HG03175 (cell line): ENCODE measurements around the gene PSMD5.
A peak's percentile ranks its signal among the peaks of the same experiment; 100 is the strongest.
"Not testable (repeated sequence)": the region's sequence is repeated elsewhere in the genome, so short reads cannot be mapped to it uniquely, and the experiment has no call there.

Experiments
- ATAC-seq: cut with Tn5 transposase; IDR thresholded peaks from one replicate; pipeline ENCODE4 v1.9.1; 2021; ENCODE audit warnings: mild to moderate bottlenecking, moderate library complexity; ENCODE audit not compliant: unreplicated experiment

The PSMD5 gene

DNA sequence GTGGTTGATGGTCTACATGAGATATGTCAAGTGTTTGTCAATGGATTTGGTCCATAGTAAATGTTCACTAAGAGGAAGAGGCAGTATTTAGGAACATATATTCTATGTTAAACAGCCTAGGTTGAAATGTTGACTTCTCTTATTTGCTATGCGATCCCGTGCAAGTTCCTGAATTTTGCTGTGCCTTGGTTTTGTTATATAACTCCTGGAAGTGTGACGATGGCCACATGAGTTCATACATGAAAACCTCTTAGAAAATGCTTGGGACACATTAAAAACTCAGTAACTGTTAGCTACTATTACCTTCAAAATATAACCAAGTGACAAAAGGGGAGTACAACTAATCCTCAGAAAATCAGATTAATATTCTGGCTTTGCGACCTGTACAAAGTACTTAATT, 27.6 kb downstream of the PSMD5 start:
- ATAC-seq, result no peak

DNA sequence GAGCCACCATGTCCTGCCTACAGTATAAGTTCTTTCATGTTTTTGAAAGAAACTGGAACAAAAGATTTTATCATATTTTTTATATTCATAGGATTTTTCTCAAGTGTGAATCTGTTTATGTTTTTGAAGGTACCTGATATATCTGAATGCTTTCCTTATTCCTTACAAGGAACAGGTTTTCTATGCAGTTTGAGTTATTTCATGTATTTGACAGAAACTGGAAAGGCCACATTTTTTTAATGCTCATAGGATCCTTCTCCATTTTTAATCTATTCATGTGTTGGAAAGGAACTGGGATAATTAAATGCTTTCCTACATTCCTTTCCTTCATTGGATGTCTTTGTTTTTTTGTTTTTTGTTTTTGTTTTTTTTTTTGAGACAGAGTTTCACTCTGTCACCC, 33.8 kb downstream of the PSMD5 start:
- ATAC-seq, result no peak

DNA sequence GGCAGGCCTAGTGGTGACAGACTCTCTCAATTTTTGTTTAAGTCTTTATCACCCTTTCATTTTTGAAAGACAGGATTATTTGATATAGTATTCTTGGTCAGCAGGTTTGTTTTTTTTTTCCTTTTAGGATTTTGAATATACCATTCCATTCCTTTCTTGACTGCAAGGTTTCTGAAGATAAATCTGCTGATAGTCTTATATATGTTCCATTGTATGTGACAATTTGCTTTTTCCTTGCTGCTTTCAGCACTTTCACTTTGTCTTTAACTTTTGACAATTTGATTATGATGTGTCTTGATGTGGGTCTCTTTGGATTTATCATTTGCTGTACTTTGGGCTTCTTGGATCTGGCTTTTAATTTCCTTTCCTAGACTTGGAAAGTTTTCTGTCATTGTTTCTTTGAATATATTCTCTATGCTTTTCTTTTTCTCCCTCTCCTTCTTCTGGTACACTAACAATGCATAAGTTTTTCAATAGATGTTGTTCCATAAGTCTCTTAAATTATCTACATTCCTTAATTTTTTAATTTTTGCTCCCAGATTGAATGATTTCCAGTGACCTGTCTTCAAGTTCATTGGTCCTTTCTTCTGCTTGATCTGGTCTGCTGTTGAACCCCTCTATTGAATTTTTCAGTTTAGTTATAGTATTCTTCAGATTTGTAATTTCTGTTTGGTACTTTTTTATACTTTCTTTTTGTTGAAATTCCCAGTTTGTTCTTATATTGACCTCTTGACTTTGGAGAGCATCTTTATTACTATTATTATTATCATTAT, 34.9 kb downstream of the PSMD5 start:
- no peak for ATAC-seq

DNA sequence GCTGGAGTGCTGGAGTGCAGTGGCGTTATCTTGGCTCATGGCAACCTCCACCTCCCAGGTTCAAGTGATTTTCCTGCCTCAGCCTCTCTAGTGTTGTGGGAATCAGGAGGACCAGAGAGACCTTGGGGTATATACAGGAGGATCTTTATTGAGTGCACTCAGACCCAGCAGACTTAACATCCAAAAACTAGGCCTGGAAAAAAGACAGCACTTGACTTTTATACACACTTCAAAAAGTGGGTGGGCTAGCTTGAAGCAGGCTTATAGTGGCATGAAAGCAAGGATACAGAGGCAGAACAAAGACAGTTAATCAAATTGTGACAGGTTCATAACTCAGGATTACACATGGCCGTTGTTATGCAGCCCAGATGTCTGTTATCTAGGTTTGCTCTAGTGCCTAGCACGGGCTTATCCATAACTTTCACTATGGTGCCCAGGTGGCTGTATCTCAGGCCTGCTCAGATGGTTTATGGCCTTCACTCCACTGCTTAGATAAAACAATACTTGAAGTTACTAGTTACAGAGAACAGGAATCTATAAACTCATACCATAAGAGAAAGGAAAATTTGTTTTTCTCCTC, 37.8 kb downstream of the PSMD5 start:
- not testable (repeated sequence) for ATAC-seq

DNA sequence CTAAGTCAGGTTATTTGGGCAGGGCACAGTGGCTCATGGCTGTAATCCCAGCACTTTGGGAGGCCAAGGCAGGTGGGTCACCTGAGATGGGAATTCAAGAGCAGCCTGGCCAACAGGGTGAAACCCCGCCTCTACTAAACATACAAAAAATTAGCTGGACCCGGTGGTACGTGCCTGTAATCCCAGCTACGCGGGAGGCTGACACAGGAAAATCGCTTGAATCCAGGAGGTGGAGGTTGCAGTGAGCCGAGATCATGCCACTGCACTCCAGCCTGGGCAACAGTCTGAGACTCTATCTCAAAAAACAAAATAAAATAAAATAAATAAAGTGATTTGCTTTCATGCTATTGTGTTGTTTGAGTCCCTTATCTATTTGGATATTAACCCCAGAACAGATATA, 41.3 kb downstream of the PSMD5 start:
- ATAC-seq, result no peak

DNA sequence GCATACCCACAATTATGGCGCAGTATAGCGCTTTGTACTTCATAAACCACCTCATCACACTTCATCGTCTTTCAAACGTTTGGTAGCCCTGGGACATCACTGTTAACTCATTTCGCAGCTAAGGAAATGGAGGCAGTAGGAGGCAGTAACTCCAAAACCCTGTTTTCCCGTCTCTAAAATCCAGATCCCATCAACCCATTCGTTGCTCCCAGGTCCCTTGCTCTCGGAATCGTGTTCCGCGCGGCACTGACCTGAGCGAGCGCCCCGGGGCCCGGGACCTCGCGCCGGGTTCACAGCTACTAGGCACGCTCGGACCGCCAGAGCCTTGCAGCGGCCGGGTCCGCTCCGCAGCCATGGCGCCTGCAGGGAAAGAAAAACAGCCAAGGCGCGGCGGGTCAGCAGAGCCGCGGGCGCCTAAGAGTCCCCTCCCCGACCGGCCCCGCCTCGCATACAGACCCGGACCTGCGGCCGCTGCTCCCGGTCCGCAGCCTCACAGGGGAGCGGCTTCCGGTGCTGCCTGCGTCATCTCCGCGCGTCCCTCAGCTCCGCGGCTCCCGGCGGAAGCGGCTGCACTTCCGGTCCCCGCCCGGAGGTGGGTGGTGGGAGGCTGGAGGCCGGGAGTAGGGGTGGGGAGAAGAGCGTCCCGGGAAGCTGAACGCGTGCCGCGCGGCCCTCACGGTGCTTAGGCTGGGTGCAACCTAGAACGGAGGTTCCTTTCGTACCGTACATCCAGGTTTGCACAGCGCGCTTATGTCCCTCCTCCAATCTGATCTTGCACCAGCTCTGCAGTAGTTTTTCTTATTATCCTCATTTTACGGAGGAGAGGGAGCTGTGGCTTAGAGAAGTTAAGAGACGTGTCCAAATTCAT, 49.6 kb downstream of the PSMD5 start, which contains the start of gene FBXW2:
TSS of gene FBXW2 (minus strand) at position 519 of the 868 bp plus-strand sequence. CDS start 5,158 bp downstream, outside the sequence.
- peak; percentile 91 for ATAC-seq

DNA sequence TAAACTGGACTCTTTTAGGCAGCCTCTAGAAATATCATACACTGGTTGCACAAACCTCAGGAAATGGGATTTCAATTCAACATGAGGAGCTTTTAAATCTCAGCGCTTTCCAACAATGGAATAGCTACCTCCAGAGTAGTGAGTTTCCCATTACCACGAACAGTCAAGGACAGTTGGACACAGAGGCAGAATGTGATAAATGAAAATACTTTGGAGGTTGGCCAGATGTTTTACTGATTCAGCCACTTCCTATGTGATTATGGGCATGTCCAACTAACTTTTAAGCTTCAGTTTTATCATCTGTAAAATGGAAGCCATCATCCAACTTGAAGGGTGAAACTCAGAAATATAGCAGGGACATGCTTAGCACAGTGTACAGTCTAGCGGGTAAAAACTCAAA, 51.6 kb downstream of the PSMD5 start:
- no peak for ATAC-seq

DNA sequence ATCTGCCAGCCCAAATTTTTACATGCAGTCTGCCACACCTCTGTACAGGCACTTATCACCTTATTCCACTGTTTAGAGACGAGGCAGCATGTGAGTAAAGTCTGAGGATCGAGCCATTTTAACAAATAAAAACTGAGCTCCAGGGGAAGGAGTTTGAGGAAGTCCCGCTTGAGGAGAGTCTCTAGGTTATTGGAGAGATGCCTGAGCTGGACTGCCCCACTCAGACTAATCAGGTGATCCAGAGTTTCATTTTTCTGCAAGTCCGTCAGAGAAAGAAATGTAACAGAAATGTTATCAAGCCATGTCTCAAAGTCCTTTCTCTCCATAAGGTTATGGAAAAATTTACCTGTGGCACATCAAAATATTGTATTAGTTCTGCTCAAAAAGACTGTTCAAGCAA, 54.8 kb downstream of the PSMD5 start:
- ATAC-seq, result no peak

DNA sequence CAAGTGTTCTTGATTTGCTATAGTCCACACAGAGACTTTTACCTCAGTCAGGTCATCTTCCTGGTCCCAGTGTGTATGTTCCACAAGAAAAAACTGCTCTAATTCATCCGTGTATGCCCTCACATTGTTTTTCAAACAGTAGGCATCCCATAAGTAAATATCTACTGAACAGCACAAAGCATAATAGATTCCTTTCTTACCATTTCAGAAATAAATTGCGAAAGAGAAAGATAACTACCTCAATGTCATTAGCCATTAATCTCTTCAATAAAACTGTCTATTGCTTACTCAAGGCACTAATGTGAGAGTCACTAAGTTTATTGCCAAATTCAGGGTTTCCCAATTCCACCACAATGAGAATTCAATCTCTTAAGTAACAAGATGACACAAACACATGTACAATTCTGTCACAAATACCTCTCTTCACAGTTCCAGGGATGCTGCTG, 59.1 kb downstream of the PSMD5 start:
- no peak for ATAC-seq

DNA sequence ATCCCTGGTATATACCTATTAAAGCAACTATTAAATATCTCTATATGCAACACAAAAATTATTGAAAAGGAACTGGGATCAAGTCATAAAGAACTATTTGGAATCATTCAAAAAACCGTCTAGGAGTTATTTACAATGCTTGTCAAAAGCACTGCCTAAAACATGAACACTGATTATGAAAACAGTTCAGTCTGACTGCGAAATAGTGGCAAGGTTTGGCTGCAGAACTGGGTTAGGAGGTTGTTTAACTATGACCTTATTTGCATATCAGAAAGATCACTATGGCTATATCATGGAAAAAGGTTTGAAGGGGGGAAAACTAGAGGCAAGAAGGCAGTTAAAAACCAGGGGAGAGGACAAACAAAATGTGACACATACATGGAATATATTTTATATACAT, 61.5 kb downstream of the PSMD5 start:
- no peak for ATAC-seq

DNA sequence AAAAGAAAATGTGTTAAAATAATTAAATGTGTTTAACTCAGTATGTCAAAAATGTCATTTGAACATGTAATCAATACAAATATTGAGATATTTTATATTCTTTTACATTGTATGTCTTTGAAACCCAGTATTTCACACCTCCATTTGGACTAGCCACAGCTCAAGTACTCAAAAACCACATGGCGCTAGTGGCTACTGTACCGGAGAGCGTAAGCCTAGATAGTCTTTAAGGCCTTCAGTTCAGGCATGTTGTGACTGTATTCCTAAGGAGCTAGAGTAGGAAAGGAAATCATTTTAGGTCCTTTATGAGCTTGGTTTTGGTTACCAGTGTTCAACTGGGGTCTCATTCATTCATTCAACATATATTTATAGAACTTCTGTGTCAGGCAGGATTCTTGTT, 62.4 kb downstream of the PSMD5 start:
- ATAC-seq, result no peak

DNA sequence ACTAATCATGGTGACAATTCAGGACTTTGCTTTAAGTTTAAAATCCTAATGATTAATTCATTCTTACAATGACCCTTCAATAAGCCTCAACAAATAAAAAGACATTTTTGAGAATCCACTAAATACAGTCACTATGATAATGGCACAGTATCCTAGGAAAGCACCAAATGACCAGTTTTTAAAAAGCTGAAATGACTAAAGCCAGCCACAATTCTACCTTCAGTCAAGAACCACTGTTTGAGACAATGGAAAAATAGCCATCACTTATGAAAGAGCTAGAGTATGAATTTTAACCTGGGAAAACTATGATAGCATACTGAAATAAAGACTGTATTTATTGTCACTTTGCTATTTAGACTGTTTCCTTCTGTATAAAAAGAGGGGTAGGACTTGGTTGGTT, 63.5 kb downstream of the PSMD5 start:
- no peak for ATAC-seq

DNA sequence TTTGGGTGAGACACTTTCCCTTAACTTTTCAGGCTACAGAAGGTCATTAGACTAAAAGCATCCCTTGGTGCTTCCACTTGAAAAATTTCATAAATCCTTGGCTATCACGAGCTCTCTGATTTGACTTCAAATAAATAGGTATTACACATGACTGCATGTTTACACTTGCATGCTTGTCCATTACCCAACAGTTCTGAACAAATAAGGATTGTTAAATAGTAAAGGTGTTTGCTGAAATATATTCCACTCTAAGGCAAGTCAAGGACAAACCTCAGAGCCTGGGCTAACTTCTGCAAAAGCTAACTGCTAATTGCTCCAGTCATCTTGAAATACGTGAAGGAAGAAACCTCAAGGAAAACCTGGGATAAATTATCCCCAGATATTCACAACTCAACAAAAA, 64.0 kb downstream of the PSMD5 start:
- ATAC-seq, result no peak

DNA sequence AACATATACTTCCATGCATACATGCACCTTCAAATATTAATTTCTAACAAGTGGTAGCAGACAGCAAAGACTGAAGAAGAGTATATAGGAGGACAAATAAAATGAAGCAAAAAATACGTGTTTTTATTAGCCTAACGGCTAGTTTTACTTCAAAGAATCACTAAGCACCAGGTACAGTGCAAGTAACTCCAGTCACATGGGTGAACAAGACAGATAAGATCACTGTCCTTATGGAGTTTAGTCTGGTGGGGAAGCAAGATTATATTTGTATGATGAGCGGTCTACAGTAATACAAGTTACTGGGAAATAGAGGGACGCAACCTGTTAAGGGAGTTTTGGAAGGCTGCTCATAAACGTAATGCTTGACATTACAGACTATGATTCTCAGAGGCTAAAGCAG, 65.5 kb downstream of the PSMD5 start:
- no peak for ATAC-seq

DNA sequence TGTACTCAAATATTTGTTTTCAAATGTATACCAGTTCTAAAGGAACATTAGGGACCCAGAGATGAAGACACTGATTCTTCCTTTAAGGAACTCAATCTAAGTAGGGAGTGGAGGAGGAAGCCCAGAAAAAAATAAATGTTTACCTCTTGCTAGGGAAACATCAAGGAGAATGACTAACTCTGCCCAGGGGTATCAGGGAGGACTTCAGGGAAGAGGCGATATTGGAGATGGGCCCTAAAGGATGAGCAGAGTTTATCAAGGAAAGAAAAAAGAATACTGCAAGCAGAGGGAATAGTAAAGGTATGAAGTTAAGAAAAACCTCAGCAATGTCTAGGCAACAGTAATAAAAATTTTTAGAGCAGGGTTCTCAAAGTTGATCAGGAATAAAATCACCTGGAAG, 65.9 kb downstream of the PSMD5 start:
- ATAC-seq, result no peak

DNA sequence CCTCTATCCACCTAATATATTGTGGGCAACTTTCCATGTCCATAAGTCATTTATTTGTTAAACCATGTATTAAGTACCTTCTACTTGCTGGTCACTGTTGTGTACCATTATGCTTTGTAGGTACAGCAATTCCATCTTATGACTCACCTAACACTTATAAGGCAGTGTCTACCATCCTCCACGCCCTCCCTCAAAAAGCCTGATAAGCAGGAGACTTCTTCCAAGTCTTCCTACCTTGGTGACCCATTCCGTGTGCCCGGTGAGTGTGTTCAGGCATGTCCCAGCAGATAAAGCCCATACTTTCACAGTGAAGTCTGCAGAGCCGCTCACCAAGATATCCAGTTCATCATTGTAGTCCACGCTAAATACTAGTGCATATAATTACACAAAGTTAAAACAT, 66.9 kb downstream of the PSMD5 start:
- ATAC-seq, result no peak

DNA sequence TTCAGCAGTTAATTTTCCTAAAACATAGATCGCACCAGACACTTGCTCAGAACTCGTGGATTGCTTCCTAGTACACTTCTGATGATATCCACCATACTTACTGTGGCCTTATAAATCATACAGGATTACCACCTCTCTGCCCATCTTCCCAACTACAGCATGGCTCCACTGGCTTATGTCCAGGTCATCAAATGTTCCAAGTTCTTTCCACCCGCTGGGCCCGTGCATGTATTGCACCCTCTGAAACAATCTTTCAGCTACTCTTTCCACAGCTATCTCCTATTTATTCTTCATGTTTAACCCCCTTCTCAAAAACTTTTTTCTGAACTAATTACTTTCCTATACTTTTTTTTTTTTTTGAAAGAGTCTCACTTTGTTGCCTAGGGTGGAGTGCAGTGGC, 68.0 kb downstream of the PSMD5 start:
- no peak for ATAC-seq

DNA sequence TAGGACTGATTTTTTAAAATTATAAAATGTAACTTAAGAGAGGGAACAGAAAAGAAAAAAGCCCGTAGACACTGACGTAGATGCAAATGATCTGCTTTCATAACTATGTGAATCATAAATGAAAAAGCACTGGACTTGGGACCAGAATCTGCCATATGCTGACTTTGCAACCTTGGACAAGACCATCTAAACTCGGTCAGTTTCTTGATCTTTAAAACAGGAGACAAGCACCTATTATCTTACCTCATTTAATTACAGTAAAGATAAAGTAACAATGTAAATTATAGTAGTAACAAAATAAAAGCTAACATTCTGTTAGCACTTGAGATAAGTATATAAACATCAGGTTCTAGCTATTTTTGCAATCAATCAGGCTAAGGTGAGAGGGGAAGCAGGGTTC, 69.5 kb downstream of the PSMD5 start:
- no peak for ATAC-seq

DNA sequence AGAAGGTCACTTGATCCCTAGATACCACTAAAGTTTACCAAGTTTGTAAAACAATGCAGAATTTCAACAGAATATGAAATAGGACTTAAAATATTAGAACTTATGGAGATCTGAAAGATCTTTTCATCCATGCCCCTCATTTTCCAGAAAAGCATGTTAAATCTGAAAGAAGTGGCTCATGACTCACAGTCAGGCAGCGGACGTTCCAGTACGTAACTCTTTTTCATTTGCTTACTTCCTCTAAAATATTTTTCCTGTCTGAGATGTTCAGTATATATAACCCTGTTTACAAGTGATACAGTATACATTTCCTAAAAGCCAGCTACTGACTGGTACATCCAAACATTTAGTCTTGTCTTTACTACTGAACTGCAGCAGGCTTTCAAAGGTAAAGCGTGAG, 71.8 kb downstream of the PSMD5 start:
- no peak for ATAC-seq

DNA sequence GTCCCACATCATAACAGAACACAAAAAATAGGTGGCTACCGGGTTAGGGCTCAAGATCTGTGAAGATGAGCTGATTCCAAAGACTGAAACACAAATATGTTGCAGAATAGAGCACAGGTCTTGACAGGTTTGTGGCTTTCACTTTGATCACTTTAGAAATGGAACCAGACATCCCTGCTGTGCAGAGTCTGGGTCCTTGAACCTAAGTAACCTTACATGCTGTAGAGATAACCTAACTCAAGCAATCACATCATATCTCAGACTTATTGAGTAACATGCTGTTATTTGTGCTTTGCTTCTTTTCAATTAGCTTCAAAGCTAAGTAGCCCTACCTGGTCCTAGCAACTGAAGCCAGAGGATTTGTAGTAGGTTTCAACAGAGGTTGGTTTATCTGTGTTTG, 73.8 kb downstream of the PSMD5 start:
- no peak for ATAC-seq

DNA sequence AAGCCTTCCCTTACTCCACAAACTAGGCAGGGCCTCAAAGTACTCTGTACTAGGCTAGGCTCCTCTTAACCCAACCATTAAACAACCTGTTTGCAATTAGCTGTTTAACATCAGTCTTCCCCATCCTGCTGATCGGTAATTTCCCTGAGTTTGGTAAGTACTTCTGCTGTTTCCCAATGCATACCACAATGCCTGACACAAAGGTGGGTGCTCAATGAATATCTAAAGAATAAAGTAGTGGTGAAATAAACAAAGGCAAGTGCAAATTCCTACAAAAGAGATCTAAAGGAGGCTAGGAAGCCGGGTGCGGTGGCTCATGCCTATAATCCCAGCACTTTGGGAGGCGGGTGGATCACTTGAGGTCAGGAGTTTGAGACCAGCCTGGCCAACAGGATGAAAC, 74.5 kb downstream of the PSMD5 start:
- ATAC-seq, result no peak

DNA sequence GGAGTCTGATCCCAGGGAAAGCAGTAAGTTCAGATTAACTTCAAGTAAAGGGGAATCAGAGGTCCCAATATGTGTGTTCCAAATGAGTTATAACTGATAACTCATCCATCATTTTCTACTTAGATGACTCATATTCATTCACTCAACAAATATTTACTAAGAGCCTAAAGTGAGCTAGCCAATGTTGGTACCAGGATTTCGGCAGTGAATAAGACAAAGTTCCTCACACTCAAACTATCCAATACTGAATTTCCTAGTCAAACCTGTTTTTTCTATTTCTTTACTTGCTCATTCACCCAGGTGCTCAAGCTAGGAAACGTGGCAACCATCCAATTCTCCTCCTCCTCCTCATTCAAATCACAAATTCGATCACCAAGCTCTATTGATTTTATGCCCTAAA, 75.3 kb downstream of the PSMD5 start:
- no peak for ATAC-seq
